Dendritic cell treated with granulocyte-macrophage colony-stimulating factor and Interleukin-4, amounts not matched to agents 40 ng/mL and 50 ng/mL, for 4 days (primary cell): ENCODE measurements around the gene PIAS2.
"Not testable (repeated sequence)": the region's sequence is repeated elsewhere in the genome, so short reads cannot be mapped to it uniquely, and the experiment has no call there.

ENCODE experiments used
- H3K27ac Mint-ChIP-seq: one replicate; pipeline ENCODE4 v1.8.0; 2022; ENCODE audit warnings: mild to moderate bottlenecking, mixed read lengths
- H3K27me3 Mint-ChIP-seq: one replicate; pipeline ENCODE4 v1.8.0; 2022; ENCODE audit warnings: mild to moderate bottlenecking, mixed read lengths
- H3K36me3 Mint-ChIP-seq: one replicate; pipeline ENCODE4 v1.8.0; 2022; ENCODE audit warnings: low read depth, mixed read lengths
- H3K4me1 Mint-ChIP-seq: one replicate; pipeline ENCODE4 v1.8.0; 2022; ENCODE audit warnings: low read depth, mixed read lengths
- H3K4me3 Mint-ChIP-seq: one replicate; pipeline ENCODE4 v1.8.0; 2022; ENCODE audit warnings: mild to moderate bottlenecking, moderate library complexity, mixed read lengths
- H3K9me3 Mint-ChIP-seq: one replicate; pipeline ENCODE4 v1.8.0; 2022; ENCODE audit warnings: mixed read lengths
- intact Hi-C: fragments of 100-400 bp; cut with micrococcal nuclease; formaldehyde crosslinking; loops from one replicate; pipeline ENCODE4 v1.15.0; 2022

The PIAS2 gene

GRCh38 chr18:46883180-46883579, 34.1 kb downstream of the PIAS2 start:
- Mint-ChIP-seq H3K27ac (no peak overlapping the region), H3K4me3 (no peak overlapping the region), H3K4me1 (no peaks in the 10 kb centered on the region), H3K36me3 (peaks cover 52% of the 10 kb centered on the region), H3K27me3 (no peaks in the 10 kb centered on the region), H3K9me3 (peaks cover 30% of the 10 kb centered on the region)
- intact Hi-C loops = no loop called here

GRCh38 chr18:46877329-46877987, 39.8 kb downstream of the PIAS2 start:
- no peak overlapping the region for H3K4me3 Mint-ChIP-seq
- H3K36me3 Mint-ChIP-seq = peaks cover 71% of the 10 kb centered on the region
- H3K27ac Mint-ChIP-seq = peak overlapping the region; percentile 2

GRCh38 chr18:46868169-46868921, 49.0 kb downstream of the PIAS2 start:
- Mint-ChIP-seq H3K9me3 (peaks cover 49% of the 10 kb centered on the region), H3K27me3 (no peaks in the 10 kb centered on the region), H3K4me1 (peaks cover 11% of the 10 kb centered on the region), H3K4me3 (no peak overlapping the region), H3K27ac (peak overlapping the region; percentile 11), H3K36me3 (peaks cover 43% of the 10 kb centered on the region)
- intact Hi-C loops = no loop called here

More at GRCh38 chr18:46877329-46877987, 39.8 kb downstream of the PIAS2 start:
- peaks cover 70% of the 10 kb centered on the region for H3K9me3 Mint-ChIP-seq
- intact Hi-C loops = no loop called here
- no peaks in the 10 kb centered on the region for H3K27me3 Mint-ChIP-seq
- peaks cover 9% of the 10 kb centered on the region for H3K4me1 Mint-ChIP-seq

GRCh38 chr18:46867367-46868143, 49.8 kb downstream of the PIAS2 start:
- Mint-ChIP-seq H3K27ac (peak overlapping the region; percentile 11), H3K4me3 (no peak overlapping the region), H3K4me1 (peaks cover 11% of the 10 kb centered on the region)

GRCh38 chr18:46866523-46866922, 50.8 kb downstream of the PIAS2 start:
- H3K9me3 Mint-ChIP-seq = peaks cover 40% of the 10 kb centered on the region
- no peak overlapping the region for H3K4me3 Mint-ChIP-seq
- H3K36me3 Mint-ChIP-seq = peaks cover 40% of the 10 kb centered on the region
- peaks cover 11% of the 10 kb centered on the region for H3K4me1 Mint-ChIP-seq
- H3K27ac Mint-ChIP-seq = no peak overlapping the region
- intact Hi-C loops = no loop called here
- no peaks in the 10 kb centered on the region for H3K27me3 Mint-ChIP-seq

More at GRCh38 chr18:46867367-46868143, 49.8 kb downstream of the PIAS2 start:
- peaks cover 42% of the 10 kb centered on the region for H3K9me3 Mint-ChIP-seq
- intact Hi-C loops = no loop called here
- H3K27me3 Mint-ChIP-seq = no peaks in the 10 kb centered on the region
- peaks cover 37% of the 10 kb centered on the region for H3K36me3 Mint-ChIP-seq

GRCh38 chr18:46865245-46865644, 52.1 kb downstream of the PIAS2 start:
- H3K27ac Mint-ChIP-seq, intact Hi-C loops, H3K4me3 Mint-ChIP-seq, H3K27me3 Mint-ChIP-seq: not testable (repeated sequence)
- Mint-ChIP-seq H3K36me3 (peaks cover 31% of the 10 kb centered on the region), H3K9me3 (peaks cover 27% of the 10 kb centered on the region), H3K4me1 (peaks cover 13% of the 10 kb centered on the region)

- H3K4me3 Mint-ChIP-seq = no peak overlapping the region
- H3K27ac Mint-ChIP-seq = no peak overlapping the region
- peaks cover 13% of the 10 kb centered on the region for H3K4me1 Mint-ChIP-seq
- H3K36me3 Mint-ChIP-seq = peaks cover 39% of the 10 kb centered on the region
- no peaks in the 10 kb centered on the region for H3K27me3 Mint-ChIP-seq
- H3K9me3 Mint-ChIP-seq = no peaks in the 10 kb centered on the region
- intact Hi-C loops = no loop called here
Measured at GRCh38 chr18:46859855-46860254, 57.5 kb downstream of the PIAS2 start.

- no peaks in the 10 kb centered on the region for H3K27me3 Mint-ChIP-seq
- H3K9me3 Mint-ChIP-seq = no peaks in the 10 kb centered on the region
- intact Hi-C loops = no loop called here
- peaks cover 13% of the 10 kb centered on the region for H3K4me1 Mint-ChIP-seq
- H3K27ac Mint-ChIP-seq = no peak overlapping the region
- H3K4me3 Mint-ChIP-seq = no peak overlapping the region
- peaks cover 52% of the 10 kb centered on the region for H3K36me3 Mint-ChIP-seq
Measured at GRCh38 chr18:46858290-46858689, 59.0 kb downstream of the PIAS2 start.

GRCh38 chr18:46856973-46857372, 60.3 kb downstream of the PIAS2 start:
- intact Hi-C loops = no loop called here

GRCh38 chr18:46849007-46849406, 68.3 kb downstream of the PIAS2 start:
- no peak overlapping the region for H3K27ac Mint-ChIP-seq
- H3K4me1 Mint-ChIP-seq = no peaks in the 10 kb centered on the region
- H3K27me3 Mint-ChIP-seq = no peaks in the 10 kb centered on the region
- intact Hi-C loops = no loop called here
- no peak overlapping the region for H3K4me3 Mint-ChIP-seq
- H3K36me3 Mint-ChIP-seq = peaks cover 31% of the 10 kb centered on the region
- no peaks in the 10 kb centered on the region for H3K9me3 Mint-ChIP-seq

More at GRCh38 chr18:46856973-46857372, 60.3 kb downstream of the PIAS2 start:
- H3K27me3 Mint-ChIP-seq = no peaks in the 10 kb centered on the region
- H3K36me3 Mint-ChIP-seq = peaks cover 64% of the 10 kb centered on the region
- H3K4me1 Mint-ChIP-seq = peaks cover 13% of the 10 kb centered on the region
- no peak overlapping the region for H3K4me3 Mint-ChIP-seq
- H3K27ac Mint-ChIP-seq = no peak overlapping the region
- no peaks in the 10 kb centered on the region for H3K9me3 Mint-ChIP-seq

- Mint-ChIP-seq H3K27ac (no peak overlapping the region), H3K4me3 (no peak overlapping the region), H3K4me1 (peaks cover 5% of the 10 kb centered on the region), H3K9me3 (no peaks in the 10 kb centered on the region), H3K27me3 (no peaks in the 10 kb centered on the region), H3K36me3 (peaks cover 28% of the 10 kb centered on the region)
- intact Hi-C loops = no loop called here
Measured at GRCh38 chr18:46843372-46843771, 73.9 kb downstream of the PIAS2 start.

- intact Hi-C loops = no loop called here
Measured at GRCh38 chr18:46842583-46842982, 74.7 kb downstream of the PIAS2 start.

GRCh38 chr18:46833899-46834298, 83.4 kb downstream of the PIAS2 start:
- no peaks in the 10 kb centered on the region for H3K27me3 Mint-ChIP-seq
- no peaks in the 10 kb centered on the region for H3K9me3 Mint-ChIP-seq
- no peak overlapping the region for H3K4me3 Mint-ChIP-seq
- H3K36me3 Mint-ChIP-seq = peaks cover 52% of the 10 kb centered on the region
- no peaks in the 10 kb centered on the region for H3K4me1 Mint-ChIP-seq
- intact Hi-C loops = no loop called here
- no peak overlapping the region for H3K27ac Mint-ChIP-seq

More at GRCh38 chr18:46842583-46842982, 74.7 kb downstream of the PIAS2 start:
- Mint-ChIP-seq H3K36me3 (peaks cover 28% of the 10 kb centered on the region), H3K4me1 (peaks cover 5% of the 10 kb centered on the region), H3K4me3 (no peak overlapping the region), H3K27me3 (no peaks in the 10 kb centered on the region), H3K27ac (no peak overlapping the region), H3K9me3 (no peaks in the 10 kb centered on the region)

- Mint-ChIP-seq H3K27me3 (no peaks in the 10 kb centered on the region), H3K4me3 (no peak overlapping the region)
Measured at GRCh38 chr18:46832849-46833248, 84.5 kb downstream of the PIAS2 start.

More at GRCh38 chr18:46832849-46833248, 84.5 kb downstream of the PIAS2 start:
- Mint-ChIP-seq H3K27ac (no peak overlapping the region), H3K4me1 (no peaks in the 10 kb centered on the region), H3K9me3 (no peaks in the 10 kb centered on the region), H3K36me3 (peaks cover 60% of the 10 kb centered on the region)
- intact Hi-C loops = no loop called here
